ENCODE data around the gene DDX17. TPM values are rescaled to one million over a fixed set of nuclear protein-coding genes. Genes with fewer than 3 reads are reported as not detected.
A peak's percentile ranks its signal among the peaks of the same experiment; 100 is the strongest.

The DDX17 gene
- total and polyA plus RNA-seq, 11 donors: 133 to 202 (median 166) TPM

- Histone ChIP-seq H3K27ac (peak overlapping the region in 9 of 12 donors; percentile 7 to 99 (median 81)), H3K4me1 (peaks cover 0 to 69% (median 11%) of the 10 kb centered on the region in 12 donors), H3K27me3 (peaks cover 0 to 90% (median 32%) of the 10 kb centered on the region in 9 donors), H3K9me3 (no peaks in the 10 kb centered on the region), H3K4me3 (no peak overlapping the region), H3K36me3 (no peaks in the 10 kb centered on the region)
- DNase-seq: peak in 2 of 5 donors; percentile 73 to 78
- 59 to 73% (median 64%) methylated on average over 14 of the region's 14 CpGs for WGBS, 4 donors
- intact Hi-C loops (cut with DNase I): loop anchor here in 1 of 10 donors (2.0 kb wide), 1 partner anchor 42 kb away; no protein-coding TSS in a partner anchor
- TF ChIP-seq CTCF (IDR thresholded peaks at IDR 0.05): no peak
- TF ChIP-seq POLR2A (IDR thresholded peaks at IDR 0.05): no peak
- ATAC-seq: peak; percentile 33 to 66 (median 42)
Observed at GRCh38 chr22:38456841-38457699, 49.0 kb downstream of the DDX17 start.

- 43 to 70% (median 51%) methylated on average over 6 to 17 of the region's 17 CpGs for WGBS, 4 donors
- Histone ChIP-seq H3K27me3 (peaks cover 0 to 83% (median 27%) of the 10 kb centered on the region in 9 donors), H3K36me3 (no peaks in the 10 kb centered on the region), H3K27ac (peak overlapping the region in 10 of 12 donors; percentile 52 to 99 (median 84)), H3K9me3 (no peaks in the 10 kb centered on the region), H3K4me1 (peaks cover 0 to 68% (median 7%) of the 10 kb centered on the region in 12 donors), H3K4me3 (peak overlapping the region in 11 of 12 donors; percentile 50 to 84 (median 59))
- no peak for TF ChIP-seq CTCF (IDR thresholded peaks at IDR 0.05)
- no peak for TF ChIP-seq POLR2A (IDR thresholded peaks at IDR 0.05)
- ATAC-seq: no peak
- intact Hi-C loops (cut with DNase I): loop anchor here in 1 of 10 donors (2.0 kb wide), 1 partner anchor 42 kb away; no protein-coding TSS in a partner anchor
- no peak for DNase-seq
Observed at GRCh38 chr22:38456272-38456835, 49.8 kb downstream of the DDX17 start.

- intact Hi-C loops (cut with DNase I): loop anchor here in 2 of 10 donors (2.0 kb wide), 1 partner anchor 41 kb away; no protein-coding TSS in a partner anchor
- no peaks in the 10 kb centered on the region for H3K36me3 ChIP-seq
- no peak for TF ChIP-seq CTCF (IDR thresholded peaks at IDR 0.05)
- TF ChIP-seq POLR2A (IDR thresholded peaks at IDR 0.05): peak in 1 of 2 donors; percentile 19
- H3K27me3 ChIP-seq: peaks cover 0 to 81% (median 26%) of the 10 kb centered on the region in 9 donors
- H3K9me3 ChIP-seq: no peaks in the 10 kb centered on the region
- peak overlapping the region; percentile 29 to 84 (median 59) for H3K4me3 ChIP-seq
- peak in 3 of 5 donors; percentile 57 to 63 (median 61) for DNase-seq
- ATAC-seq: peak in 1 of 4 donors; percentile 2
- H3K4me1 ChIP-seq: peaks cover 0 to 68% (median 7%) of the 10 kb centered on the region in 12 donors
- WGBS, 4 donors: 0 to 1% (median 1%) methylated on average over 33 to 90 of the region's 90 CpGs
- H3K27ac ChIP-seq: peak overlapping the region; percentile 52 to 99 (median 80)
Observed at GRCh38 chr22:38455530-38456271, 50.4 kb downstream of the DDX17 start.

Data from heart left ventricle (tissue), 16 donors.